Measurements from ENCODE around the gene TEX44. TPM values are rescaled to one million over a fixed set of nuclear protein-coding genes. Genes with fewer than 3 reads are reported as not detected.

Gene TEX44
- total and polyA plus RNA-seq, 8 donors: not detected

DNA sequence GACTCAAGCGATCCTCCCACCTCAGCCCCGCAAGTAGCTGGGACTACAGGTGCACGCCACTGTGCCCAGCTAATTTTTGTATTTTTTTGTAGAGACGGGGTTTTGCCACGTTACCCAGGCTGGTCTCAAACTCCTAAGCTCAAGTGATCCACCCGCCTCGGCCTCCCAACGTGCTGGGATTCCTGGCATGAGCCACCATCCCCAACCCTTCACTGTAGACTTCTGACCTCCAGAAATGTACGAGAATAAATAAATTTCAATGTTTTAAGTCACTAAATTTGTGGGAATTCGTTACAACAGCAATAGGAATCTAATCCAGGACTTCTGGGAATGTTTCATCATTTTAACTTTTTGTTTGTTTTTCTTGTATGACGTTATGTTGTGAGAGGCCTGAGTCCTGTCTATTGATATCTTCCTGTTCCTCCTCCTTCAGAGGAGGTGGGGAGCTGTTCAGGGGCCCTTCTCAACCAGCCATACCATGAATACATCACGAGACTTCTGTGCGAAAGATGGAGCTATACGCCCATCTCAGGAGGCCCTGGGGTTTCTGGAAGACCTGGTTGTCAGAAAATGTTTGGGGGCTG, 40.0 kb downstream of the TEX44 start:
- Histone ChIP-seq H3K27ac (peak overlapping the region in 3 of 5 donors; percentile 39 to 60 (median 49)), H3K4me3 (no peak overlapping the region), H3K4me1 (peaks cover 0 to 21% (median 0%) of the 10 kb centered on the region in 4 donors), H3K9me3 (no peaks in the 10 kb centered on the region), H3K36me3 (no peaks in the 10 kb centered on the region), H3K27me3 (no peaks in the 10 kb centered on the region)
- intact Hi-C loops (cut with DNase I; ENCODE audit: low total_unique reads): no loop called here
- 71 to 81% (median 77%) methylated on average over 13 to 14 of the region's 14 CpGs for WGBS, 5 donors
- no peak for DNase-seq
- TF ChIP-seq CTCF (IDR thresholded peaks at IDR 0.05) (no peak), POLR2AphosphoS5 (IDR thresholded peaks at IDR 0.05) (peak in 1 of 3 donors; percentile 32)

GRCh38 chr2:231633241-231633976, 40.7 kb downstream of the TEX44 start:
- WGBS, 5 donors: 81 to 91% (median 88%) methylated on average over 13 of the region's 13 CpGs
- TF ChIP-seq EP300 (IDR thresholded peaks at IDR 0.05): no peak
- no peak for TF ChIP-seq CTCF (IDR thresholded peaks at IDR 0.05)
- no peak for TF ChIP-seq POLR2A (IDR thresholded peaks at IDR 0.05)
- no peak for TF ChIP-seq POLR2AphosphoS5 (IDR thresholded peaks at IDR 0.05)
- Histone ChIP-seq H3K27ac (peak overlapping the region in 3 of 5 donors; percentile 39 to 60 (median 49)), H3K36me3 (no peaks in the 10 kb centered on the region), H3K27me3 (no peaks in the 10 kb centered on the region), H3K4me1 (peaks cover 0 to 18% (median 0%) of the 10 kb centered on the region in 4 donors), H3K9me3 (no peaks in the 10 kb centered on the region), H3K4me3 (no peak overlapping the region)
- intact Hi-C loops (cut with DNase I; ENCODE audit: low total_unique reads): no loop called here
- no peak for DNase-seq

DNA sequence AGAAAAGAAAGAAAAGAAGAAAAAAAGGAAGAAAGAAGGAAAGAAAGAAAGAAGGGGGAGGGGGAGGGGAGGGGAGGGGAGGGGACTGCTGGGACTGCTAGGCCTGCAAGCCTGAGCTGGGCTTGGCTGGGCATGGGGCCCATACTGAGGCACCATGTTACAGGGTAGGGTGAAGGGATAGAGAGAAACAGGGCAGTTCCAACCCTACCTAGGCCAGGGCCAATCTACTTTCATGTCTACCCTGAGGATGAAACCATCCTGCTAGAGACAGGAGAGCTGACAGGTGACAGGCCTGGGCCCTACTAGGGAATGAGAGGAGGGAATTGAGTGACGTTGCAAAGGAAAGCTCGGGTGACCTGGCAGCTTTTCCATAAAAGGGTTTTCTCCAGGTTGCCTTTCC, 41.7 kb downstream of the TEX44 start:
- Histone ChIP-seq H3K4me1 (peaks cover 0 to 18% (median 0%) of the 10 kb centered on the region in 4 donors), H3K27ac (peak overlapping the region in 2 of 5 donors; percentile 62 to 63), H3K36me3 (no peaks in the 10 kb centered on the region), H3K9me3 (no peaks in the 10 kb centered on the region), H3K27me3 (no peaks in the 10 kb centered on the region), H3K4me3 (no peak overlapping the region)
- 87 to 100% (median 93%) methylated on average over 2 of the region's 2 CpGs for WGBS, 5 donors
- DNase-seq: no peak
- TF ChIP-seq CTCF (IDR thresholded peaks at IDR 0.05) (no peak), POLR2AphosphoS5 (IDR thresholded peaks at IDR 0.05) (no peak), EP300 (IDR thresholded peaks at IDR 0.05) (no peak), POLR2A (IDR thresholded peaks at IDR 0.05) (no peak)
- intact Hi-C loops (cut with DNase I; ENCODE audit: low total_unique reads): no loop called here

DNA sequence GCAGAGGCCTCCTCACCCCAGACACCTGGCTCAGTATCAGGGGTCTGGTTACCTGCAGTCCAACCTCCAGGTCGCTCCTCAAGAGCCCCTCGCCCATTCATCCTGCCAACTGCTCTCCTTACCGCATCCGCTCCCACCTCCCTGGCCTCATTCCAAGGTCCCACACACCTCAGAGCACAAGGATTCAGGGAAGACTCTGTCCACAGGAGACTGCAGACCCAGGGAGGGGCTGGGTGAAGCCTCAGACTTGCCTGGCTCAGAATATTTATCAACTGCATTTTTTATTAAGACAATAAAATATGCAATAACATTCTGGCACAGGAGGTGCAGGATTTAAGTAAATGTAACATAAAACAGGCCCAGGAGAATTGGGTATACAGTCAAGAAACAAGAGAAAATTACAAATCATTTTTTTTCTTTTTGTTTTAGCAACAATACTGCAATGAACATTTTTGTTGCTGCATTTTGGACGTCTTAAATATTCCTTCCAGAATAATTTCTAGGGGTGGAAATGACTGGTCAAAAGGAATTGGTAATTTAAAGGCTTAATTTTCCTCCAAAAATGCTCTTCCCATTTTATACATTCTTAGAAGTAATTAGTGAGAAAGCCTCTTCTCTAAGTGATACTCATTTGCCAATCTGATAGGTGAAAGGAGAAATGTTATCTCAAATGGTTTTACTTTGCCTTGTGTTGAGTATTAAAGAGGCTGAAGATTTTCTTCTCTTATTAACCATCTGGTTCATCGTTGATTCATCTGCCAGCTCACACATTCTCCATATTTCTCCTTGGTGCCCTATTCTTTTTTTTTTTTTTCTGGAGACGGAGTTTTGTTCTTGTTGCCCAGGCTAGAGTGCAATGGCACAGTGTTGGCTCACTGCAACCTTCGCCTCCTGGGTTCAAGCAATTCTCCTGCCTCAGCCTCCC, 42.5 kb downstream of the TEX44 start:
- TF ChIP-seq CTCF (IDR thresholded peaks at IDR 0.05): no peak
- no peak for TF ChIP-seq POLR2A (IDR thresholded peaks at IDR 0.05)
- no peak for TF ChIP-seq POLR2AphosphoS5 (IDR thresholded peaks at IDR 0.05)
- TF ChIP-seq EP300 (IDR thresholded peaks at IDR 0.05): no peak
- 63 to 85% (median 78%) methylated on average over 6 to 8 of the region's 8 CpGs for WGBS, 5 donors
- H3K27me3 ChIP-seq: no peaks in the 10 kb centered on the region
- H3K9me3 ChIP-seq: no peaks in the 10 kb centered on the region
- H3K4me3 ChIP-seq: no peak overlapping the region
- peaks cover 0 to 23% (median 1%) of the 10 kb centered on the region in 4 donors for H3K4me1 ChIP-seq
- no peaks in the 10 kb centered on the region for H3K36me3 ChIP-seq
- no peak for DNase-seq
- intact Hi-C loops (cut with DNase I; ENCODE audit: low total_unique reads): no loop called here
- peak overlapping the region in 3 of 5 donors; percentile 29 to 63 (median 62) for H3K27ac ChIP-seq

Data from stomach (tissue), 9 donors.